Measurements from ENCODE around the gene KCNQ1.

DNA sequence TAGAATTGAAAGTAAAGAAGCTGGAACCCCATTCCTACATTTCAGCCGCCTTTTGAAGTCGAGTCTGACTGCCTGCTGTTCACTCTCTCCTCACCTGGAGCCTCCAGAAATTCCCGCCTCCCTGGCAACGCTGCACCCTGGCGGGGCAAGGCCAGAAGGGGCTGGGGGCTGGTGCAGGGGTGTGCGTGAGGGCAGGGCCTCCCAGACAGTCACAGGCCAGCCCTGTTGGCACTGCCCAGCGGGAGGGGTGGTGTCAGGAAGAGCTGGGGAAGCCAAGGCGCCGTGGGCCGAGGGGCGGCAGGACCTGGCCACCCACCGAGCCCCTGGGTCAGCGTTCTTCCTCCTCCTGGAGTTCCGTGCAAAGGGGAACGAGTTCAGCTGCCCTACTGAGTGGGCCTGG, 131.7 kb downstream of the KCNQ1 start:
- no peak for TF ChIP-seq EZH2 (IDR thresholded peaks at IDR 0.05; ENCODE audit: low read length)
- no peak for TF ChIP-seq CTCF (optimal IDR thresholded peaks at IDR 0.05 in 1 of 3, IDR thresholded peaks at IDR 0.05 in 1 of 3, conservative IDR thresholded peaks at IDR 0.05 in 1 of 3; ENCODE audit: extremely low read depth in 1 of 3, insufficient read depth in 2 of 3, low read length in 3 of 3)

All from keratinocyte (primary cell).